H1 (cell line): Measurements from ENCODE around the gene PIP4K2C.
A peak's percentile ranks its signal among the peaks of the same experiment; 100 is the strongest.

ENCODE experiments used
- CREB1 ChIP-seq: IDR thresholded peaks from 2 replicates; pipeline ENCODE4 v1.6.1; 2012; ENCODE audit warnings: inconsistent platforms
- EP300 ChIP-seq, 2 experiments: IDR thresholded peaks; 1 replicate in 1 of 2; 2 replicates in 1 of 2; pipeline ENCODE4 v1.6.1; 2011 to 2012; ENCODE audit warnings: low read depth in 2 of 2, low read length in 2 of 2, mild to moderate bottlenecking in 2 of 2, borderline replicate concordance in 1 of 2, inconsistent platforms in 1 of 2, moderate library complexity in 1 of 2
- EZH2 ChIP-seq: fragments of 200-600 bp; sonication (generic); IDR thresholded peaks from 2 replicates; pipeline ENCODE4 v1.7.1; 2012; ENCODE audit warnings: low read depth, mild to moderate bottlenecking, moderate library complexity, low read length, inconsistent platforms; ENCODE audit not compliant: severe bottlenecking
- NRF1 ChIP-seq: IDR thresholded peaks from 2 replicates; pipeline ENCODE4 v1.6.1; 2011; ENCODE audit warnings: mild to moderate bottlenecking, low read depth, low read length, improper control_type of control experiment
- RAD21 ChIP-seq, 2 experiments: IDR thresholded peaks in 1 of 2; conservative IDR thresholded peaks in 1 of 2; 2 replicates each; pipeline ENCODE4 v1.6.1; 2011; ENCODE audit warnings: low read depth in 2 of 2, low read length in 2 of 2, improper control_type of control experiment in 1 of 2, inconsistent platforms in 1 of 2, mild to moderate bottlenecking in 1 of 2, moderate library complexity in 1 of 2
- SAP30 ChIP-seq: fragments of 300-600 bp; sonication (generic); IDR thresholded peaks from 2 replicates; pipeline ENCODE4 v1.7.1; 2012; ENCODE audit warnings: low read length, moderate library complexity, mild to moderate bottlenecking, inconsistent platforms; ENCODE audit not compliant: insufficient read depth, insufficient replicate concordance
- SIX5 ChIP-seq: IDR thresholded peaks from 2 replicates; pipeline ENCODE4 v1.6.1; 2011; ENCODE audit warnings: mild to moderate bottlenecking, low read depth, low read length
- SP1 ChIP-seq: IDR thresholded peaks from 2 replicates; pipeline ENCODE4 v1.6.1; 2011; ENCODE audit warnings: low read depth, low read length
- SRF ChIP-seq: IDR thresholded peaks from 2 replicates; pipeline ENCODE4 v1.6.1; 2011; ENCODE audit warnings: mild to moderate bottlenecking, low read depth, low read length, moderate library complexity
- TF ChIP-seq, protein P1 (sequence below), 3 experiments: IDR thresholded peaks; 1 replicate in 2 of 3; 2 replicates in 1 of 3; pipeline versions ENCODE4 v1.5.1 to v1.6.1; 2011; ENCODE audit warnings: low read length in 3 of 3, mild to moderate bottlenecking in 3 of 3, inconsistent platforms in 2 of 3, low read depth in 1 of 3, moderate library complexity in 1 of 3; ENCODE audit not compliant: insufficient read depth in 1 of 3; ENCODE audit errors: control extremely low read depth in 1 of 3

GRCh38 chr12:57611108-57611826 lies 20.3 kb downstream of the PIP4K2C start, which contains the start of gene ARHGEF25:
- TF ChIP-seq, protein P1, sequence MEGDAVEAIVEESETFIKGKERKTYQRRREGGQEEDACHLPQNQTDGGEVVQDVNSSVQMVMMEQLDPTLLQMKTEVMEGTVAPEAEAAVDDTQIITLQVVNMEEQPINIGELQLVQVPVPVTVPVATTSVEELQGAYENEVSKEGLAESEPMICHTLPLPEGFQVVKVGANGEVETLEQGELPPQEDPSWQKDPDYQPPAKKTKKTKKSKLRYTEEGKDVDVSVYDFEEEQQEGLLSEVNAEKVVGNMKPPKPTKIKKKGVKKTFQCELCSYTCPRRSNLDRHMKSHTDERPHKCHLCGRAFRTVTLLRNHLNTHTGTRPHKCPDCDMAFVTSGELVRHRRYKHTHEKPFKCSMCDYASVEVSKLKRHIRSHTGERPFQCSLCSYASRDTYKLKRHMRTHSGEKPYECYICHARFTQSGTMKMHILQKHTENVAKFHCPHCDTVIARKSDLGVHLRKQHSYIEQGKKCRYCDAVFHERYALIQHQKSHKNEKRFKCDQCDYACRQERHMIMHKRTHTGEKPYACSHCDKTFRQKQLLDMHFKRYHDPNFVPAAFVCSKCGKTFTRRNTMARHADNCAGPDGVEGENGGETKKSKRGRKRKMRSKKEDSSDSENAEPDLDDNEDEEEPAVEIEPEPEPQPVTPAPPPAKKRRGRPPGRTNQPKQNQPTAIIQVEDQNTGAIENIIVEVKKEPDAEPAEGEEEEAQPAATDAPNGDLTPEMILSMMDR (IDR thresholded peaks at IDR 0.05; ENCODE audit: control extremely low read depth in 1 of 3, insufficient read depth in 1 of 3, low read depth in 1 of 3, low read length in 3 of 3): no peak
- TF ChIP-seq SP1: no peak
- no peak for TF ChIP-seq EP300 (IDR thresholded peaks at IDR 0.05; ENCODE audit: borderline replicate concordance in 1 of 2, low read depth in 2 of 2, low read length in 2 of 2)
- TF ChIP-seq SIX5: no peak
- no peak for TF ChIP-seq NRF1
- TF ChIP-seq SRF: no peak
- 0 out of 2 replicates have a peak, but pooled peaks have one; percentile 24 for TF ChIP-seq CREB1
- no peak for TF ChIP-seq RAD21 (IDR thresholded peaks at IDR 0.05 in 1 of 2, conservative IDR thresholded peaks at IDR 0.05 in 1 of 2; ENCODE audit: low read depth in 2 of 2, low read length in 2 of 2)
- TF ChIP-seq EZH2: no peak
- no peak for TF ChIP-seq SAP30
